Activated CD4-positive, alpha-beta T cell treated with anti-CD3 and anti-CD28 coated beads, Interleukin-2, Interleukin-4, amounts not matched to agents 100 ng/mL and 50 ng/mL, durations not matched to agents 16 hours and 8 hours (primary cell): ENCODE data around the gene PNPLA6.

ENCODE experiments used
- DNase-seq: peaks from one replicate; pipeline ENCODE4 v3.0.0-alpha.2; 2020; ENCODE audit warnings: low spot score

The PNPLA6 gene

DNA sequence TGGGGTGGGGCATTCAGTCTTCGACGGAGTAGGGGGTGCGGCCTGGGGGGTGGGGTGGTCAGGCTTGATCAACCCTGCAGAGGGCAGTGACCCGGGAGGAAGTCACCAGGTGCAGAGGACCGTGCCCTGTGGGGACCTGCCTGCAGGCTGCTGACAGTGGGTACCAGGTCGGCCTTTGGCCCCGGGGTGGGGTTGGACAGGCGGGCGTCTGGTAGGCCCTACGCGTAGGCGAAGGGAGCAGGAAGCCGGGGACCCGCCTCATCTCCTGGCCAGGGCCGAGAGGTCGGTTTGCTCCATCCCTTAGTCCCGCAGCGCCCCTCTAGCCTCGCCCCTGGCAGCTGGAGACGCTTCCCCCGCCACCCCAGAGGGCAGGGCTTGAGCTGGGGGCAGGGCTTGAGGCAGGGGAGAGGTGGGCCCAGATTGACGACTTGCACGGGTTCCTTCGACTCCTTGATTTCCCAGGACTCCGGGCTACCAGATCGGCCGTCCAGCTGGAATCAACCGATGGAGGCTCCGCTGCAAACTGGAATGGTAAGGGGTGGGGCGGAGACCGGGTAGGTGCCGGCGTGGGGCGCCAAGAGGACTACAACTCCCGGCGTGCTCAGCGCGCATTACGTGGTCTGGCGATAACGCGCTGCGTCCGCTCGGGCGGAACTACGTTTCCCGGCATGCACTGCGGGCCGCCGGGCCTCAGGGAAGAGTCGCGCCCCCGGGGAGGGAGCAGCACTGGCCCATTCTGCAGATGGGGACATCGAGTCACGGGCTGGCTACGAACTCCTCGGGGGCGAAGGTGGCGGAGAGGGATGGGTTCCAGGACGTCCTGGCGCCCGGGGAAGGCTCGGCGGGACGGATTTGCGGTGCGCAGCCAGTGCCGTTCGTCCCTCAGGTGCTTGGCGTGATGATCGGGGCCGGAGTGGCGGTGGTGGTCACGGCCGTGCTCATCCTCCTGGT lies at the start of gene PNPLA6:
TSS of gene PNPLA6 (plus strand) at position 671 of the 951 bp plus-strand sequence. CDS start at position 743, 72 bp downstream.
- peak; percentile 94 for DNase-seq

DNA sequence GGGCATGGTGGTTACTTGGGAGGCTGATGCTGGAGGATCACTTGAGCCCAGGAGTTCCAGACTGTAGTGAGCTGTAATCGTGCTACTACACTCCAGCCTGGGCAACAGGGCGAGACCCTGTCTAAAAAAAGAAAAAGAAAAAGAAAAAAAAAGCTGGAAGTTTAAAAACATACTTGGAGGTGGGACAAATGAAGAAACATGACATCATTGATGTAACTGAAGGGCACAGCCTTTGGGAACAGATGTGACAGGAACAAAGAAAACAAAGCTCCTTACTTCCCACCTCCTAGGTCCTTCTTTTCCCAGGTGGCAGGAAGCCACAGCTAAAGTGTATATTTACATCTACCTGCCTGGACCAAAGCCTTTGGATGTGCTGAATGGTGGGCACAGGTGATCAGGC lies 48.6 kb upstream of the PNPLA6 start:
- DNase-seq: no peak

DNA sequence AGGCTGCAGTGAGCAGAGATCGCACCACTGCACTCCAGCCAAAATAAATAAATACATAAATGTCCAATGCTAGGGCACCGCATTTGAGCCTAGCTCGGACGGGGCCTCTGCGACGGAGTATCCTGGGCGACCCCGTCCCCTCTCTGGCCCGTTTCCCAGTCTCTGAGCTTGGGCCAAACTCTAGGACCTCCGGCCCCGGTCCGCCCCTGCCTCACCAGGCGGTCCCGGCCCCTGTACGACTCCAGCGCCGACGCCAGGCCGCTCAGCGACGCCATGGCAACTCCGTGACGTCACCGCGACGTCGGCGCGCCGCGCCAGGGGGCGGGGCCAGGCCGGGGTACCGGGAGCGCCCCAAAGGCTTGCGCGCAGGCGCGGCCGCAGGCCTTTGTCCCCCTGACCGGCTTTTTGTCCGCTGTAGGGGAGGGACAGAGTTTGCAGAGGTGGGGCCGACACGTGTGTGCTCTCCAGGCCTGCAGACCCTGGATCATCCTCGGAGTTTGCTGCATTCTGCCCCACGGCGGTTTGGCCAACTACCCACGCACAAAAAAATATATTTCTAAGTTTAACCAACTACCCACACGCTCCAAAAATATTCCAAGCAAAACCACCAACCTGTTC lies 46.7 kb upstream of the PNPLA6 start, which contains the start of gene PEX11G:
TSS of gene PEX11G (minus strand) at position 300 of the 618 bp plus-strand sequence. CDS start at position 275, 25 bp downstream.
- peak; percentile 91 for DNase-seq

DNA sequence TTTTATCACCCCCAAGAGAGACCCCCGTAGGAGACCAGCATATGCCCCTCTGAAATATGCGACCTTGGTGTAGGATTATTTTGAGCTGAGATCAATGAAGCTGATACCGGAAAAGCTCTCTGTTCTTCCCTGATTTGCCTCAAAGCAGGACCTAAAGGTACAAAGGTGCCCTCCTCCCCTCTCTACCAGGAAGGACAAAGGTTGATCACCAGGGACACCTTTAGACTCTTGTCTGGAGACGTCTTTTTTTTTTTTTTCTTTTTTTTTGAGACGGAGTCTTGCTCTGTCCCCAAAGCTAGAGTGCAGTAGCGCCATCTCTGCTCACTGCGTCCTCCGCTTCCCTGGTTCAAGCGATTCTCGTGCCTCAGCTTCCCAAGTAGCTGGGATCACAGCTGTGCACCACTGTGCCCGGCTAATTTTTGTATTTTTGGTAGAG lies 45.9 kb upstream of the PNPLA6 start:
- DNase-seq: no peak

DNA sequence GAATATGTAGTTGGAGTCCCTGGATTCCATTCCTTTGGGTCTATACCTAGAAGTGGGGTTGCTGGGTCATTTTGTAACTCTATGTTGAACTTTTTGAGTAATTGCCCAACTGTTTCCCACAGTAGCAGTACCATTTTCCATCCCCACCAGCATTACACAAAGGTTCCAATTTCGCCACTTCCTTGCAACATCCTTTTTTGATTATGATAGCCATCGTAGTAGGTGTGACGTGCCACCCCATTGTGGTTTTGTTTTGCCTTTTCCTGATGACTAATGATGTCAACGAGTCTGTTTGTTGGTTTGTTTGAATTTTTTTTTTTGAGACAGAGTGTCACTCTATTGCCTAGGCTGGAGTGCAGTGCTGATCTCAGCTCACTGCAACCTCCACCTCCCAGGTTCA lies 43.4 kb upstream of the PNPLA6 start:
- DNase-seq: peak; percentile 87

DNA sequence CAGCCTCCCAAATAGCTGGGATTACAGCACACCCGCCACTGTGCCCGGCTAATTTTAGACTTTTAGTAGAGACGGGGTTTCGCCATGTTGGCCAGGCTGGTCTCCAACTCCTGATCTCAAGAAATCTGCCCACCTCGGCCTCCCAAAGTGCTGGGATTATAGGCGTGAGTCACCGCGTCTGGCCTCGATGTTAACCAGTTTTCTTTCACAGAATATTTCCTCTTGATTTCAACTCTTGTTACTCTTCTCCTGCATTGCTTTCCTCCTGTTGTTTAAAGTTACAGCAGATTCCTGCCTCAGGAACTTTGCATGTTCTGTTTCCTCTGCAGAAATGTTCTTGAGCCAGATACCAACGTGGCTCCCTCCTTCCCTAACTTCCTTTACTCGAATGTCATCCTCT lies 43.0 kb upstream of the PNPLA6 start:
- no peak for DNase-seq

DNA sequence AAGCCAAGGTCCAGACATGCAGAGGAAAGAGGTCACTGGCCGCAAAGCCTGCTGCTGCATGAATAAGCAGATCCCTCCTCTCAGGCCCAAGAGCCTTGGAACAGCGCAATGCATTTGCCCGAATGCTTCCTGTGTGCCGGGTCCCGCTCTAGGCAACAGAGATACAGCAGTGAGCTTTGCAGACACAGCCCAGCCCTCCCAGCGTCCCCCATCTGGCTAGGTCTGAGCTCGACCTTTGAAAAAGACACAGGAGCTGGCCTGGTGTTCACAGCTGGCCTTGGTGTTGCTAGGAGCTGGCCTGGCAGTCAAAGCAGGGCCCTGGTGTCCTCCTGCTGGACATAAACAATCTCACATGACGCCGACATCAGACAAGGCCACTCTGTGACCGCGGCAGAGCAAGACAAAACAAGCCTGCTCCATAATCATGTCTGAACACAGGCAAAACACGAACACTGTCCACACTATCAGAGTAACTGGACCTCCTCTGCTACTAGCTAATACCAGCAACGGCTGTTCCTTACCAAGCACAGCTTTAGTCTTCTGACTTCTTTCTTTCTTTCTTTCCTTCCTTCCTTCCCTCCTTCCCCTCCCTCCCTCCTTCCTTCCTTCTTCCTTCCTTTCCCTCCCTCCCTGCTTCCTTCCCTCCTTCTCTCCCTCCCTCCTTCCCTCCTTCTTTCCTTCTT lies 41.0 kb upstream of the PNPLA6 start:
- no peak for DNase-seq

DNA sequence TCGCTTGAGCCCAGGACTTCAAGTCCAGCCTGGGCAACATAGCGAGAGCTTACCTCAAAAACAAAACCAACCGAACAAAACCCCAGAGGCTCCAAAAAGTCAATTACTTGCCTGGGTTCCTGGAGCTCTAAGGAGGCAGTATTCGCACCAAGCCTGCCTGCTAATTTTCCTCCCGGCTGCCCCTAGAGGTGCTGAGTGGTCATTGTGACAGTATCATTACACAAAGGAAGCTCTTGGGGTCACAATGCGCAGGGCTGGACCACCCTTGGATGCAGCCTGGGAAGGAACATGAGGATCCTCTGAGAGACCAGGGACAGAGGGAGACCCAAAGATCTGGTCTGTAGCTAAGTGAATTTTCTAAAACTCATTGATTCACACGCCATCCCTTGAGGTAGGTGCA lies 38.2 kb upstream of the PNPLA6 start:
- no peak for DNase-seq

DNA sequence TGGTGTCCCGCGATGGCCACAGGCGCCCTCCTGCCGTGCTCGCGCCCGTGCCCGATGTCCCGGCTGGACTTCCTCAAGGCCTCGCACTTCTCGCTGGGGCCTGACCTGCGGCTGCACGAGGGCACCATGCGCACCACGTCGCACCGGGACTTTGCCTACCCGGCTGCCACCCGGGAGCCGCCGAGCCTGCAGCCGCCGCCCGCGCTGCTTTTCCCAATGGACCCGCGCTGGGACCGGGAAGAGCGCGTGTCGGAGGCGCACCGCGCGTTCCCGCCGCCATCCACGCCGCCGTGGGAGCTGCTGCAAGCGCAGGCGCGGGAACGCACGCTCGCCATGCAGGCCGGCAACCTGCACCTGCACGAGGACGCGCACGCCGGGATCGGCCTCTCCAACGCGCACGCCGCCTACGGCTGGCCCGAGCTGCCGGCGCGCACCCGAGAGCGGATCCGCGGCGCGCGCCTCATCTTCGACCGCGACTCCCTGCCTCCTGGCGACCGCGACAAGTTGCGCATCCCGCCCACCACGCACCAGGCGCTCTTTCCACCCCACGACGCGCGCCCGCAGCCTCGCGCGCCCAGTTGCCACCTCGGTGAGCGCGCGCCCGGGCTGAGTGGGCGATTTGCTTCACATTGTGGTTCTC lies 34.6 kb upstream of the PNPLA6 start:
- DNase-seq: peak; percentile 62

DNA sequence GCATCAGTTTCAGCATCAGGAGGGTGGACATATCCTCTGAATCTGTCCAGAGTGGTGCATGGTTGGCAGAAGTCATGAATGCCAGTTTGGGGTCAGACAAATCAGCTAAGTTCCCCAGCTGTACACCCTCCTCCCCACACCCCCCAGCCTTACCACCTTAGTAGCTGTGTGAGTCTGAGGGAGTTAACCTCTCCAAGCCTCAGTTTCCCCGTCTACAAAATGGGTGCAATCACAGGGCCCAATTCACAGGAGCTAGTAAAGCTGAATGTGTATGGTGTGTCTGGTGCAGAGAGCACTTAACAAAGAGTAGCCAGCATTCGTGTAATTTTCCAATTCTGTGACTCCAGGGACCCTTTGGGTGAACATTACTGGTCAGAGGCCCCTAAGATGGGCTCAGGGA lies 33.0 kb upstream of the PNPLA6 start:
- no peak for DNase-seq

DNA sequence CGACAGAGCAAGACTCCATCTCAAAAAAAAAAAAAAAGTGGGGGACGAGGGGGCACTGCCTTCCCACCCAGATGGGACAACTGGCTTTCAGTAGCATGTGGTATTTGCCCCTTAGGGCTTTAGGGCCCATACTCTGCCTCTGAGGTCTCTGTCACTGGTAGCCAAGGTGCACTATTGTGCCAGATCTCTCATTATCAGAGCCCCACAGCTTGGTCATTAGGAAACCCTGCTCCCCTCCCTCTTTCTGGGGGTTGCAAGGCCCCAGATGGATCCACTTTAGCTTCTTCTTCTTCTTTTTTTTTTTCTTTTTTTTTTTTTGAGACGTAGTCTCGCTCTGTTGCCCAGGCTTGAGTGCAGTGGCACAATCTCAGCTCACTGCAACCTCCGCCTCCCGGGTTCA lies 30.8 kb upstream of the PNPLA6 start:
- DNase-seq: no peak

DNA sequence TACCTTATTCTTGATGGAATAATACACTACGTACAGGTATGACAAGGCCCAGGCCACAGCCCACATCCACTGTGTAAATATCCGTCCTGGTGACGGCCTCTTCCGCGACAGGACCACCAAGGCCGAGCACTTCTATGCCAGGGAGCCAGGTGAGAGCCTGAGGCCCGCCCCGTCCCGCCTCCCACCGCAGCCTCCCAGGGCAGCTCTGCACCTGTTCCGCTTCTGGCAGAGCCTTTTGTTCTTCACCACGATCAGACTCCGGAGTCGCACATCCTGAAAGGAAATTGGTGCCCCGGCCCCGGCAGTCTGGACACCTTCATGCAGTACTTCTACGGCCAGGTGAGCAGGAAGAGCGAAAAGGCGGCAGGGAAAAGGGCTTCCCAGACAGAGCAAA lies 30.2 kb upstream of the PNPLA6 start:
- DNase-seq: no peak

DNA sequence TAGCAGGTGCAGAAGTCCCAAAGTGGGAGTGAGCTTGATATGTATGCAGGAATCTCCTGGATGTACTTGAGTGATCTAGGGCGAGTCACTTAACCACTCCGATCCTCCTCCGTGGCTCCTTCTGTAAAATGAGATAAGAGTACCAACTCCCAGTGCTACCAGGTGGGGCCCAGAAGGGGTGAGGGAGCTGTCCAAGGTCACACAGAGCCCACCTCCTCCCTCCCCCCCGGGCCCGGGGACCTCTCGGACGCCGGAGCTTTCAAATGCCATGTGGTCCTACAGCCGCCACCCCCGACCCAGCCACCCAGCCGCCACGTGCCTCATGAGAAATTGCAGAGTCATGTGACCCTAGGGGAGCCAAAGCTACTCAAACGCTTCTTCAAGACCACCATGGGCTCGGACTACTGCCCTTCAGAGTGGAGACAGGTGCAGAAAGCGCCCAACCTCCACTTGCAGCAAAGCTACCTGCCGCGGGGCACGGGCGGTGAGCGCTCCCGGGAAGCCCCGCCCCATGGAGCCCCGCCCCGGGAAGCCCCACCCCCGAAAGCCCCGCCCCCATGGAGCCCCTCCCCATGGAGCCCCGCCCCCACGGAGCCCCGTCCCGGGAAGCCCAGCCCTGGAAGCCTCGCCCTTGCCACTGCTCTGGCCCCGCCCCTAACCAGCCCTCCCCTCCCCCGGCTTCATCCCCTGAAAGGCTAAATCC lies 29.7 kb upstream of the PNPLA6 start:
- DNase-seq: peak; percentile 21

DNA sequence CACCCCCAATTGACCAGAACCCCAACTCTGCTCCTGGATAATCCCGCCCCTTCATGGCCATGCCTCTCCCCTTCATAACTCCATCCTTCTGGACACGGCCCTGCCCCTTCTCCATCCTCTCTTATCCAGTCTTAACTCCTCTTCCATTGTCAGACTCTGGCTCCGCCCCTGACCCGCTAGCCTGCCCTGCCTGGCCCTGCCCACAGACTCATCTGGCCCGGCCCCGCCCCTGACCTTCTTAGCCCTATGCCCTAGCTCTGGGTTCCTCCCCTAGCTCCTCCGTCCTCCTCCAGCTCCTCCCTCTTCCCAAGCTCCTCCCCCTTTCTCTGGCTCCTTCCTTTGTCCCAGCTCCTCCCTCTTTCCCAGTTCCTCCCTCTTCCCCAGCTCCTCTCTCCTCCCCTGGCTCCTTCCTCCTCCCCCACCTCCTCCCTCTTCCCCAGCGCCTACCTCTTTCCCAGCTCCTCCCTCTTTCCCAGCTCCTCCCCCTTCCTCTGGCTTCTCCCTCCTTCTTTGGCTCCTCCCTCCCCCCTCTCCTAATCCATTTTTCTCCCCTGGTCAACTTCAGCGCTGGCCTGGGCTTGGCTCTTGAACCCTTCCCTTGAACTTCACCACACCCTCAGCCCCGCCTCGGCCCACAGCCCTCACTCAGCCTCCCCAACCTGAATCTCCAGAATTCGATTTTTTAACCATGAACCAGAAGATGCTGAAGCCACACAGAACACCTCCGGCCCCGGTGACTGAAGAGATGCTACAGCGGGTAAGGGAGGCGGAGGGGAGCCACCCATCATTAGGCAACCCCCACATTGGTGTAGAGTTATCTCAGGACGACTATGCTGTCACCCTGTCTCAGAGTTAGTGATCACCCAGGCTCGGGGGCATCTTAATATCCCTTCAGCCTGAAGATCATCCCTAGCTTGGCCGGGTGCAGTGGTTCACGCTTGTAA lies 28.9 kb upstream of the PNPLA6 start:
- DNase-seq: peak; percentile 43

DNA sequence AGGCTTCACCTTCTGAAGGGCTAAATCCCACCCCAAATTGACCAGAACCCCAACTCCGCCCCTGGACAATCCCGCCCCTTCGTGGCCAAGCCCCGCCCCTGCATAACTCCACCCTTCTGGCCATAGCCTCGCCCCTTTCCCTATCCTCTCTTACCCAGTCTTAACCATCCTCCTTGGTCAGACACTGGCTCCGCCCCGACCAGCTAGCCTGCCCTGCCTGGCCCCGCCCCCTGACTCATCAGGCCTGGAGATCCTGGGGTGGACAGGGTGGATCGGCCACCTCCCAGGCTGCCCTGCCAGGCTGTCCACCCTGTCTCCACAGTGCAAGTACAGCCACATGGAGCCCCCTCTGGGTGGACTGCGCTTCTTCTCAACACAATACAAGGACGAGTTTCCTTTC lies 27.6 kb upstream of the PNPLA6 start:
- DNase-seq: peak; percentile 6

DNA sequence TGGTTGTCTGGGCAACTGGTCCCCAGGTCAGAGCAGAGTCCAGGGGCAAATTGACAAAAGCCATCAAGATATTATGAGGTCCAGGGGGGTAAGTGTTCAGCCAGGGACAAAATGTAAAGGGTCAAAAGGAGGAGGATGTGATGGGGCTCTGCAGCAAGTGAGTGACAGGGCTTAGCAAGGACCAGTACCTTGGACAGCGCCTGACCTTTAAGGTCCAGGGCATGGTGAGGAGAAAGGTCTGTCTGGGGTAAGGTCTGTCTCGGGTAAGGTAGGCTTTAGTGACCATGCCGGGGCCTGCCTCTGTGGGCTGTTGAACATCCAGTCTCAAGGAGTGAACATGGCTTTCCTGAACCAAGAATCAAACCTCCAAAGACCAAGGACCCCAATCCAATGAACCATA lies 25.9 kb upstream of the PNPLA6 start:
- no peak for DNase-seq

DNA sequence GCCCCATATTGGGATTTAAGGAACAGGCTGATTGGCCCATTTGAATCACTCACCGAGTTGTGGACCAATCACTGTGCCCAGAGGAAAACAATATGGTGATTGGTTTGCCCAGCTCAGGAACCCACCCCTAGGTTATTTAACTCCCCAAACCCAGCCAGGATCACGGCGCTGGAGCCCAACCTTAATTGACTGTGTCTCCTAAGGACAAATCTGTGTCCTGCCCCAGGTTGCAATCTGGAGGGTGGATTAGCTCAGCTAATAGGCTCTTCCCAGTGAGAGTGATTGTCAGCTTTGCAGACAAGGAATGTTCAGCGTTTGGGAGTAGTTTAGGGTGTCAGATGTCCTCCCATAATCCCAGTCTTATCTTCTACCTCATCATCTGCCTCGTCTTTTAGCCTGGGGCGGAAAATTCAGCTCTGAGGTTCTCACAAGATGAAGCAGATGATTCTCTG lies 23.1 kb upstream of the PNPLA6 start:
- DNase-seq: no peak

DNA sequence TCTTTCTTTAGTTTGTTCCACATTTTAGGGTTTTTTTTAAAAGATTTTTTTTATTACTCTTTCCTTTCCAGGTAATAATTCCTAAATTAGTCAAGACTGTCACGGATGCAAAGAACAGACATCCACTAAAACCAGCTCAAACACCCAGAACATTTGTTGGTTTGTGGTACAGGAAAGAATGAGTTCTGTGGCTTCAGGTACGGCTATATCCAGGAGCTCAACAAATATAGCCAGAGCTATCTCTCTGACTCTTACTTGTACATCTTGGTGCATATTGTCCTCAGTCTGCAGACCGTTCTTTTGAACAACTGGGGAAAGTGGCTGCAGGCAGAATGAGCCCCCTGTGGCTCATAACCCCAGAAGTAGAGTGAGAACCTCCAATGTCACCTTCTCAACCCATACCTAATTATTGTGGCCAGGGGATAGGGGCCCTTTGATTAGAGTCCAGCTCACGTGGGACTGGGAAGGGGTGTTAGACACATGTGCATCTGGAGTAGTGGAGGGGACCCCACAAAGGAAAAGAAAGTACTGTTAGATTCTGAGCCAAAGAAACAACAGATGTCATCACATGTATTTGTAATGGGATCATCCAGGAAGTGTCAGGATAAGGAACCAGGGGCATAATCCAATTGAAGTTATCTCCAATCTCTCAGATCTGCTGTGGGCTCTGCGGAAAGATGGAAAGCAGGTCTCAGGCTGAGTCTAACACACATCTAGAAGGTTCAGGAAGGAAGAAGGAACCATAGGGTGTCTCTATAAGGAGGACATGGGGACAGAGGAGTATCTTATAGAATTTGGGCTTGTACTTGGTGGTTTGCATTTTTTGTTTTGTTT lies 21.5 kb upstream of the PNPLA6 start:
- no peak for DNase-seq

DNA sequence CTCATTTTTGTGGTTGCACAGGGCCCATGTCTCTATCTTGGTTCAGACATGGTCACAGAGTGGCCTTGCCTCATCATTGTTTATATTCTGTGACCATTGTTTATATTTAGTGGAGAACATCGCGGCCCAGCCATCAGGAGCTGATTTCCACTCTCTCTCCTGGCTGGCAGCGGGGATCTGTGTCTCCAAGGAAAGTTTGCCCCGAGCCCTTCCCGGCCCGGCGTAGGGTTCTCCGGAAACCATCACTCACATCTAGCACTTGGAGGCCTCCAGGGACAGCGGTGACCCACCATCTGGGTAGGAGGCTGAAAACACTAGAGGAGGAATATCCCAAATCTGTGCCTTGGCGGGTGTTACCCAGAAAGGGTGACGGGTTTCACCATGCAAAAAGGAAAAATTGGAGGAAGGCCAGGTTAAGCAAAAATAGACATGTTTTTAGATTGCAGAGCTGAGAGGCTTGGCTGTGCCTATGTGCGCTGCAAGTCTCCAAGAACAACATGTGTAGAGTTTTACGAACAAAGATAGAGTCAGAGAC lies 20.3 kb upstream of the PNPLA6 start:
- no peak for DNase-seq
